HG03571 (cell line): Measurements from ENCODE around the gene FABP2.
"Not testable (repeated sequence)": the region's sequence is repeated elsewhere in the genome, so short reads cannot be mapped to it uniquely, and the experiment has no call there.

ENCODE experiments used
- ATAC-seq: cut with Tn5 transposase; IDR thresholded peaks from one replicate; pipeline ENCODE4 v1.9.1; 2021; ENCODE audit not compliant: unreplicated experiment

The FABP2 gene

DNA sequence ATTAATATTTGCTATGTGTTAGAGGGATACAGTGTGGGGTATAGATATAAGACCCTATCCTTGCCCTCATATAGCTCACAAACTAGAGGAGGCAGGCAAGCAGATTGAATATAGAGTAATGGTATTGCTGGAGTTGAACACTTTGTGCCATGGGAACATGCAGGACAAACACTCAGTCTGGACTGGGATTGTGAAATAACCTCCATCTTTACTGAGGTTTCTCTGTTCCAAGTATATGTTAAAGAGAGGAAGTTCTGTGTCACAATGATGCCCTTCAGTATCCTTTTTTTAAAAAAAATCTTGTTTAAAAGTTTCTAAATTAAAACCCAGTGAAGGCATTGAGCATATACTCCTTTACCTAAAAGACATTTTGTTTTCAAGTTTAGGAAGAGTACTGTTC lies 8.7 kb downstream of the FABP2 start:
- ATAC-seq = no peak

DNA sequence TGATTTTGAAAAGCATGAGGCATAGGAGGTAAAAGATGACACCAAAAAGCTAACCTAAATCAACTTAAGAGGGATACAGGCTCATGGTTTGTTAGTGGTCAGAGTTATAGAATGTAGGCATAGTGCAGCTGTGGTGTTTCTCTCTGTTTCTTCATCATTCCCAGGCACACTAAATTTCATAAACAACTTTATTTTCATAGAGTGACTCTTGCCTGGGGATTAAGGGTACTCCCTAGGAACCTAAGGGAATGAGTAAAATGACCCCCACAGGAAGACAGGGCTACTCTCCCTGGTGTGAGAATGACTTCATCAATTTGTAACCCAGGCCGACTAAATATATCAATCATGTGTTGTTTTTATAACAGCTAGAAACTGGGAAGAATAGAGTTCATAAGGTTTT lies 11.1 kb downstream of the FABP2 start:
- ATAC-seq = no peak

DNA sequence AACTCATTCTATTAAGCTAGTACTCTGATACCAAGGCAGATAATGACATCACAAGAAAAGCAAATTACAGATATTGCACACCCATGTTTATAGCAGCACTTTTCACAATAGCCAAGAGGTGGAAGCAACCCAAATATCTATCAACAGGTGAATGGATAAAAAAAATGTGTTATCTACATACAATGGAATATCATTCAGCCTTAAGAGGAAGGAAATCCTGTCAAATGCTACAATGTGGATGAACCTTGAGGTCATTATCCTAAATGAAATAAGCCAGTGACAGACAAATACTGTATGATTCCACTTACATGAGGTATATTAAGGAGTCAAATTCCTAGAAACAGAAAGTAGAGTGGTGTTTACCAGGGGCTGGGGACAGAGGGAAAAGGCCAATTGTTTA lies 14.3 kb downstream of the FABP2 start:
- no peak for ATAC-seq

DNA sequence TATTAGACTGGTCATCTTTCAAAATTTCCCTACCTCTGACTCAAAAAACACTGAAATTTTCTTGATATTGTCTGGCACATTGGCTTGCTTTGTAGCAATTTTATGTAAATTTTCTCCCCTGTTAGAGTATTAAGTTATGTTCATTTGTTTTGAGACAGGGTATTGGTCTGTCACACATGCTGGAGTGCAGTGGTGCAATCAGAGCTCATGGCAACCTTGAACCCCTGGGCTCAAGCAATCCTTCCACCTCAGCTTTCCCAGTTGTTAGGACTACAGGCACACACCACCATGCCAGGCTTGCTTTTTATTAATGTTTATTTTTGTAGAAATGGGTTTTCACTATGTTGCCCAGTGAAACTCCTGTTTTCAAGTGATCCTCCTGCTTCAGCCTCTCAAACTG lies 17.5 kb downstream of the FABP2 start:
- no peak for ATAC-seq

DNA sequence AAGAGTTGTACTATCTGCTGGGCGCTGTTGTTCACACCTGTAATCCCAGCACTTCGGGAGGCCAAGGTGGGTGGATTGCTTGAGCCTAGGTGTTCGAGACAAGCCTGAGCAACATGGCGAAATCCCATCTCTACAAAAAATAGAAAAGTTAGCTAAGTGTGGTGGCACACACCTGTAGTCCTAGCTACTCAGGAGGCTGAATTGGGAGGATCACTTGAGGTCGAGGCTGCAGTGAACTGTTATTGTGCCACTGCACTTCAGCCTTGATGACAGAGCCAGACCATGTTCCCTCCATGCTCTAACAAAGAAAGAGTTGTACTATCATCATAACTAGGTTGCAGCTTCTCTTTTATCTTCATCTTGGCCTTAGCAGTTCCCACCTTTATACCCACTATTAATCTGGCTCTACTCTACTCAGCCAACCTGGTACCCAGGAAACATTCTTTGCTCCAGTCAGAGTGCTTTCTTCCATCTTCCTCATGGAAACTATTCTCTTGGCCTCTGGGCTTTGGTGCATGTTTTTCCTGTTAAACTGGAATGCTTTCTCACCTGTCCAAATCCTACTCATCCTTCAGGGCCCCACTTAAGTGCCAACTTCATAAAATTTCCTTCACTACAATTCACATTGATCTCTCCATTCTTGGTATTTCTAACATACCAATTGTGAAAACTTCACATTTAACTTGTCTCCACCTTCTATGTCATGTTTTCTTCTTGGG lies 18.2 kb downstream of the FABP2 start:
- ATAC-seq = no peak

DNA sequence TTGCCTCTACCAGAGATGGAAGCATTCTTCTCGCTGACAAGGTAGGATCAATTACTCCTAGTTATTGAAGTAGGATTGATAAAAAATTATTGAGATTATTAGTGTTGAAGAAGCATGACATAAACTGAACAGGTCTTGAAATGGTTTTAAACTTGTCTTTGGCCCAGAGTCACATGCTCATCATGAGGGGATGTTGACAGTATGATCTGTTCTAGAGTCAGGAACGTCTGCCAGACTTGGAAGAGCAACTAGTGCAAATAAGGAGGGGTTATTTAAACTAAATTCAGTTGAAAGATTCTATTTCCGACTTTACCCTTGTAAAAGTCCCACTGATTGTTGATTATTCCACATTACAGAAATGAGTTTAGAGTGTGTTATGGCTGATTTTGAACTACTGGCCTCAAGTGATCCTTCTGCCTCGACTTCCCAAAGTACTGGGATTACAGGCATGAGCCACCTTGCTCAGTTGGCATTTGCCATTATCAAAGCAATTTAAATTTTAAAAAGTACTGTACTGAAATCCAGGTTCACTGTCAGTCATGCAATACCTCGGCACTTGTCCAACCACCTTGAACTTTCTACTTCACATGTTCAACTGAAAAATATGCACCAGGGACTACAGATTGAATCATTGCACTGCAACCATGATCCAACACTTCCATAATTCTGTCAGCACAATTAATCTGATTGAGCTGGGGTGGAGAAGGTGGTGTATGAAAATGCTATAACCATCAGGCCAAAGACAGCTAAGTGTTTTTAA lies 19.7 kb downstream of the FABP2 start:
- ATAC-seq = no peak

DNA sequence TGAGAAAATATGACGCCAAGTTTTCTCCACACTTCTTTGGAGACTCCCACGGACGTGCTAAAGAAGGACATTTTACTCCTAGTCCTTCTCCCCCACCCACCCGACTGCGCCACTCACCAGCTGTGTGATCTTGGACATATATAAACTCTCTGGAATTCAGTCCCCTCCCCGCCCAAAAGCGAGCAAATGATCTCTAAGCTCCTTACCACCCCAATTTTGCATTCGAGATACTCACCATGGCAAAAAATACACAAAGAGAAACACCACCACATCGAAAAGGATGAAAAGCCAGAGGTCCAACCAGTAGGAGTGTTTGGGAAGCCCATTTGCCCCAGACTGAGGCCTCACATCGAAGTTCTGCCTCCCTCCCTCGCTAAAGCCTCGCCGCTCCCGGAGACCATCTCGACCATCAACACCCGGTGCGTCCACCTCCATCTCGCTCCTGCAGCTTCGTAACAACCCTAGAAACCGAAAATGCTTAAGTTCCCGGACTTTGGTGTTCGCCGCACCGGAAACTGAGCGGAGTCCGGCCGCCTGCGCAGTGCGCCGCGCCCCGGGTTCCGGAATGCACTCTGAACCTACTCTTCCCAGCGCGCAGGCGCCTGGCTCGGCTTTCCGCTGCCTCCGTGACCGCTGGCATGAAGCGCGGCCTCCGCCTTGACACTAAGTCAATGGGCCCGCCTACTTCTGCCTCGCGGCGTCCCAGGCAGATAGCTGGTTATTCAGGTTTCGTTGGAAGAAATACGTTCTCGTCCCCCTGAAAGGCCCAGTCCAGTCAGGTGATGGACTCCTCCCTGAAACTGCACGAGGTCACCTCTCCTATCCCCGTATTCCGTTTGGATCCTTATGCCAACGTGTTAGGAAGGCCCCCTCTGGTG lies 21.6 kb downstream of the FABP2 start:
- peak; percentile 97 for ATAC-seq

DNA sequence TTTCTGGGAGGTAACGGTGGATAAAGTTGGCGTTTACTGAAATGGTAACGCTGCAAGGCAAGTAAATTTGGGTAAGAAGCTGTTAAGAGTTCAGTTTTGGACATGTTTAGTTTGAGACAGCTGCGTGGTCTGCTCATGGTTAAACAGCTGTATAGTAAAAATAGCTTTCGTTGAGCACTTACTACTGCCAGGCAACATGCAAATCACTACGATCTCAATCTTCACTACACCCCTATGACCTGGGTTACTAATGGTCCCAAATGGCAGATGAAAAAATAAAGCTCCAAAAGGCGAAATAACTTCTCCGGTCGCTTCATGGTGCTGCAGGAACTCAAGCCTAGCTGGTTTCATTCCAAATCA lies 22.2 kb downstream of the FABP2 start:
- ATAC-seq = peak; percentile 38

DNA sequence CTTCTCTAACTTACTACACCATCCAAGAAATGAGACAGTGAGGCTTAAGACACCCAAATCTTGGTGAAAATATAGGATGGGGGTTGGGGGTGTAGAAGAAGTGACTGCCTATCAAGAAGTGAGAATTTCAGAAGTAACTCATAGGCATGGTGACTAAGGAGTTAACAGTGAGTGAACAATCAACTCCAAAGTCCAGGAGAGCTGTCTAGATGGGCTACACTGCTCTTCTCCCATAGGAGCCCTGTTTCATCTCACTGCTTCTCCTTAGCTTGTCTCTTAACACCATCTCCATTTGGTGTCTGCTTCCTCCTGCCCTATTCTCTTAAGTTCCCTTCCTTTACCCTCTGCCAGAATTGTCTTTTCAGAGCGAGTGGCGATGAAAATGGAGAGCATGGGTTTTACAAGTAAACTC lies 22.7 kb downstream of the FABP2 start:
- ATAC-seq = no peak

DNA sequence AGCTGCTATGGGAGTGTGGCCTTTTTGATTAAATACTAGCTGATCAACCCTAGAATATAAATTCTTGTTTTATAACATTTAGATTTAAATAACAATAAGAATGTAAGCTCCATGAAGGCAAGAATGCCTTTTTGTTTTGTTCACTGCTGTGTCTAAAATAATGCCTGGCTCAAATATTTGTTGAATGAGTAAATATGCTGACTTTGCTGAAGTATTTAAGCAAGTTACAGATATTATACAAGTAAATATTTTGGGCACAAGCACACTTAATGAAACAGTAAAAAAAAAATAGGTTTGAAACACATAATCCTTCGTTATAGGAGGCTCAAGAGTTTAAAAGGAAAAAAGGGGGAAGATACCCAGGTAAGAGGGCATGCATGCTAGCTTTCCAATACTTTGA lies 24.1 kb downstream of the FABP2 start:
- ATAC-seq = no peak

DNA sequence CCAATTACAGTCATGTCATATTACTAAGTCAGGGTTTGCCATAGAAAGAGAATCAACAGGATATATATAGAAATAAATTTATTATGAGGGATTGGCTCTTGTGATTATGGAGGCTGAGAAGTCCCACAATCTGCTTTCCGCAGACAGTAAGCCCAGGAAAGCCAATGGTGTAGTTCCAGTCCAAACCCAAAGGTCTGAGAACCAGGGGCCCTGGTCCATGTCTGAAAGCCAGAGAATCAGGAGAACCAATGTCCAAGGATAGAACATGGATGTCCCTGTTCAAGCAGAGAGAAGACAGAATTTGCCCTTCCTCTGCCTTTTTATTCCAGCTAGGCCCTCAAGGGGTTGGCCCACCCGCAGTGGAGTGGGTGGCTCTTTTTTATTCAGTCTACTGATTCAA lies 25.6 kb downstream of the FABP2 start:
- ATAC-seq = no peak

DNA sequence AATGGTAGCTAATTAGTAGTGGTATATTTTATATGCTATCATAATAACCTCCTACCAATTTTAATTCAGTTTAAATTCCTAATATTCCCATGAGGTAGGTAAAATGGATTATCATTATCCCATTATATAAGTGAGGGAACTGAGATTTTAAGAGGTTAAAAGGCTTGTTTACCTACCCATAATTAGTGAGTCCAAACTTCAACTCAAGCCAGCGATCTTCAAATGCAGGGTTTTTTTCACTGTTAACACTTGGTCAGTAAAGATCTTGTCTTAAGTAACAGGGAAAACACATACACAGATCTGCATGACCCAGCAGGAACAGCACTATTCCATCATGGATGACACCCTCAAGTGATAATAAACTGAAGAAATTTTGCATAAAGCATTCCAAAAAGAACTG lies 31.3 kb downstream of the FABP2 start:
- ATAC-seq = no peak

DNA sequence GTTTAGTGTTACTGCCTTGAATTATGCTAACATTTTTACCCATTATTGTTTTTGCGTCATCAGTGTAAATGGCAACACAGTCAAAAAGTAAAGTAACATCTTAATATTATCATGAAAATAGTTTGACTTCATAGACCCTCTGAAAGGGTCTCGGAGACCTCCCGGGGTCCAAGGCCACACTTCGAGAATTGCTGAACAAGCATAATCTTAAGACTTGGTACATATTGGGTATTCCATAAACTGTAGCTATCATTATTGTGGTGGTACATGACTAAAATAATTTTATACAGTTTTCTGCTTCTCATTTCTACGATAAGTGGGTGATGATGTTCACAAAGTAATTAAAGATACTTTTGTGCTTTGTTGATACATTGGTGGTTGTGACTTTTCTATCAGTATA lies 32.6 kb downstream of the FABP2 start:
- no peak for ATAC-seq

DNA sequence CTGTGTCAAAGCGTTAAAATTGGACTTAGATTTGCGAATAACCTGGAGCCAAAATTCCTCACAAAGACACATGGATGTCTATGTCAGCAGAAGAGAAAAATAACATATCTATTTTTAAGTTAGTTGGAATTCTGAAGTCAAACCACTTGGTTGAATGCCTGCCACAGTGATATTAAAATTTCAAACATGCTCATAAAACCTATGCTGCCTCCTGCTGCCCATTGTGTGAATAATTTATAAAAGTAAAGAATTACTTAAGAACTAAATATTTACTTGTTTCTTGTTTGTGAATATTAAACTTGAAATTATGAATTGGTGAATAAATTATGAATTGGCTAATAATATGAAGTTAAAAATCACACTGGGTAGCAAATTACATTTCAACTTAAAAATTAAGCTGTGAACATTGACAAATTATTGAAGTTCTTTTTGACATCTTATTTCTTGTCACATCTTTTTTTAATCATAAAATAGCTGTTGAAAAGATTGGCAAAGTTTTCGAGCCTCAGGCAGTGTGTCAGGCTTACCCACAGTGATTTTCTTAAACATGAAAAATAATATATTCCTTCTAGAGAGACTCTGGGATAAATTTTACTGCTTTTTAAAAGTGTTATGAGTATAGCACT lies 35.4 kb downstream of the FABP2 start:
- no peak for ATAC-seq

DNA sequence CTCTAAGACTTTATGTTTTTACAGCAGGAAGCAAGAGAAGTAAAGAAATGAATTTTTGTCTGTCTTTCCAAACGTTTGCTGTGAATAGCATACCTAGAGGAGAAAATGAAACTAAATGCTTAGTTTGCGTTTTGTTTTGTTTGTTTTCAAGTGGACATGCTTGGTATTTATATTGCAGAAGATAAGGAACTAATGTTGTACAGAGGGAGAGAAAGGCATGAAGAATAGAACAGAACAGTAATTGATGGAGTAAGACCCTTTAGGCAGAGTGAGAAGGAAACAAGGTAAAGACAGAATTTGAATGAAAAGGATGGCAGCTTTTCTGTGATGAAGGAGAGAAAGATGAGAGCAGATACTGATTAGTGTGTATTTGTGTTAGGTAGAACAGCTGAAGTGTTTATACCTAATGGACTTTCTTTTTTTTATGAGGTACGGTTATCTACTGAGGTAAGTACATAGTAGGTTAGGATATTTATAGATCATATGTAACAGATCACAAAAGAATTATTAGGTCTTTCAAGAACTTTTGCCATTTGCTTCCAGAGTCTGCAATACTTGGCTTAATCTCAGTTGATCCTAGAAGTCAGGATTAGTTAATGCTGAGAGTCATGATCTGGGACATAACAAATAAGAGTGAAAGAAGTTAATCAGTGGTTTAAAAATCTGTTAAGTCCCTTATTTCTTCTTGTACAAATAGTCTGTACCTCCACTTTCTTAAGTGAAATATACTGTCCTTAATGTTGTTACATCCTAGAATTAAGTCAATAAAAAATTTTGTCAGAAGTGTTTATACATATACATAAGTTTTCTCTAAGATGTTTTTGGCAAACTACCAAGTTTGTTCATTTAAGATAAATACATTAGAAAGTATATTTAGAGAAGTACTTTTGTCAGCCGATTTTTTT lies 36.8 kb downstream of the FABP2 start:
- ATAC-seq = no peak

DNA sequence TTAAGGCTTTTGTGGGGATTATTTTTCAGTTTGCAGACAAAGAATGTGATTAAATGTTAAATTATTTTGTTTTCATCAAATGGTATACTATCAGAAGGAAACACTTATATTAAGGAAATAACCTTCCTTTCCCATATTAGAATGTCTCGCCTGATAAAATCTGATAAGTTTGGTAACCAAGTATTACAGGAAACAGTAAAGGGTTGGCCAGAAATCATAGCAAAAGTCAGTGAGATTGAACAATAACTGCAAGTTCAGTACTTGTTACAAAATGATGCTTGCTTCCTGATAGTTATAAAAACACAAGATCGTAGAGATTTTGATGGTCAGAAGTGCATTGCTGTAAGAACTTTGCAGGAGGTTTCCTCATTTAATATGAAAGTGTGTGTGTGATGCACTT lies 40.5 kb downstream of the FABP2 start:
- ATAC-seq = no peak

DNA sequence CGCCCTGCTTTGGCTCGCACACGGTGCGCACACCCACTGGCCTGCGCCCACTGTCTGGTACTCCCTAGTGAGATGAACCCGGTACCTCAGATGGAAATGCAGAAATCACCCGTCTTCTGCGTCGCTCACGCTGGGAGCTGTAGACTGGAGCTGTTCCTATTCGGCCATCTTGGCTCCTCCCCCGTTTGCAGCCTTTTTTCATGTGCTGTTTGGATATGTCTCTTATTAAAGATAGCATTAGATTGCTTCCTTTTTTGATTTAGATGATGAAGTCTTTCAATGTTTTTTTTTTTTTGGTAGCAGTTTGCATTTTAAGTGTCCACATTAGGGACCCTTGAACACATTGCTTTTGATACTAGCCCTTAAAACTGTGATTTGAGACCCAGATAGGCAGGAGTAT lies 42.0 kb downstream of the FABP2 start:
- ATAC-seq = not testable (repeated sequence)

DNA sequence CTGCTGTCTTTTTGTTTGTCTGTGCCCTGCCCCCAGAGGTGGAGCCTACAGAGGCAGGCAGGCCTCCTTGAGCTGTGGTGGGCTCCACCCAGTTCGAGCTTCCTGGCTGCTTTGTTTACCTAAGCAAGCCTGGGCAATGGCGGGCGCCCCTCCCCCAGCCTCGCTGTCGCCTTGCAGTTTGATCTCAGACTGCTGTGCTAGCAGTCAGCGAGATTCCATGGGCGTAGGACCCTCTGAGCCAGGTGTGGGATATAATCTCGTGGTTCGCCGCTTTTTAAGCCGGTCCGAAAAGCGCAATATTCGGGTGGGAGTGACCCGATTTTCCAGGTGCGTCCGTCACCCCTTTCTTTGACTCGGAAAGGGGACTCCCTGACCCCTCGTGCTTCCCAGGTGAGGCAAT lies 42.4 kb downstream of the FABP2 start:
- ATAC-seq = not testable (repeated sequence)

DNA sequence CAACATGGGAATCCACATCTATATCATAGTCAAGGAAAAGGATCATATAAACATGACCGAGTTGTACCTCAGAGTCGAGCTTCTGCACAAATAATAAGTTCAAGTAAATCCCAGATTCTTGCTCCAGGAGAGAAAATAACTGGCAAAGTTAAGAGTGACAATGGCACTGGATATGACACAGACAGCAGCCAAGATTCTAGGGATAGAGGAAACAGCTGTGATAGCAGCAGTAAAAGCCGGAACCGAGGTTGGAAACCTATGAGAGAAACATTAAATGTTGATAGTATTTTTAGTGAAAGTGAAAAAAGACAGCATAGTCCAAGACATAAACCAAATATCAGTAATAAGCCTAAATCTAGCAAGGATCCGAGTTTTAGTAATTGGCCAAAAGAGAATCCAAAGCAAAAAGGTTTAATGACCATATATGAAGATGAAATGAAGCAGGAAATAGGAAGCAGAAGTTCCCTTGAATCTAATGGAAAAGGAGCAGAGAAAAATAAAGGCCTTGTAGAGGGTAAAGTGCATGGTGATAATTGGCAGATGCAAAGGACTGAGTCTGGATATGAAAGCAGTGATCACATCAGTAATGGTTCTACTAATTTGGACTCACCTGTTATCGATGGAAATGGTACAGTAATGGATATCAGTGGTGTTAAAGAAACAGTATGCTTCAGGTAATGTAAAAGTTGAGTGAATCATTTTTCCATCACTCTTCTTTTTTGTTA lies 50.4 kb downstream of the FABP2 start:
- ATAC-seq = no peak

DNA sequence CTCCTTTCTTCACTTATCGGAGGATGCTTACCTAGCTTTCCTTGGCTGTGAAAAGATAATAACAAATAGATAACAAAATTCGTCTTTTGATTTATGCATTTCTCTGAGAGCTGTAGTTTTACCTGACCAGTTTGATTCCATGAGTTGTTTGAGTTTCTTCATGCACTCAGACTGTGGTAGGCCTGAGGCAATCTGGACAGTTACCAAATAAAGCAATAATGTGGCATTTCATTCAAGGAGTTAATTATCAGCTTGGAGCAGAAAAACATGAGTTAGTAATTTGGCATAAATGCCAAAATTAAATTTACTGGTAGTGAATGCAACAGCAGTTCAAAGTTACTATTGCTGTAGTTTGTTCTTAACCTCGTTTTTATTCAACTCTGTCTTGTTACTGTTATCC lies 53.5 kb downstream of the FABP2 start:
- ATAC-seq = no peak
